Stimulated activated CD4-positive, alpha-beta T cell treated with anti-CD3 and anti-CD28 coated beads, TNF-alpha, amount 100 ng/mL, for 1 hour (primary cell): Measurements from ENCODE around the gene PHF12.
"Not testable (repeated sequence)": the region's sequence is repeated elsewhere in the genome, so short reads cannot be mapped to it uniquely, and the experiment has no call there.

ENCODE experiments used
- DNase-seq, 3 donors: peaks; one replicate each; pipeline ENCODE4 v3.0.0-alpha.2; 2020; ENCODE audit warnings: low read depth in 3 of 3, low spot score in 1 of 3

Gene PHF12

DNA sequence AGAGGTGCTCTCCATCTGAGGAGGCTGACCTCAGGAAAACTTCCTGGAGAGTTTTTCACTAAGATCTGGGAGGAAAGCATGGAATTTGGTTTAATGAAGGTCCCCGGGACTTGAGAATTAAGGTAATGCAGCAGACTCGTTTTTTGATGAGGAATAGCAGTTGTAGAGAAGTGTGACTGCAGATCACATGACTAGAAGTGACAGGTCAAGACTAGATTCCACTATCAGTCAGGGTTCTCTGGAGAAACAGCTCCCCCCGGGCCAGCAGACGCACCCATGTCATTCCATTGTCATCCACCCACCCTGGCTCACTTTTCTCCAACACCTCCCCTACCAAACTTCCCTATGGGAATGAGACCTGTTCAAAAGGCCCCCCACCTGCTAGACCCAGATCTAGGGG lies 46.5 kb downstream of the PHF12 start:
- no peak for DNase-seq

DNA sequence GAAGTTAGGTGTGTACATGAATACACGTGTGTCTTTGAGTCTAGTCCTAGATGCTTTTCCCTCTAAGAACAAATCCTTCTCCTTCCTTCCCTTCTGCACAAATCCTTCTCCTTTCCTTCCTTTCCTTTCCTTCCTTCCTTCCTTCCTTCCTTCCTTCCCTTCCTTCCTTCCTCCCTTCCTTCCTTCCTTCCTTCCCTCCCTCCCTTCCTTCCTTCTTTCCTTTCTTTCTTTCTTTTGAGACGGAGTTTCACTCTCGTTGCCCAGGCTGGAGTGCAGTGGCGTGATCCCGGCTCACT lies 47.8 kb downstream of the PHF12 start:
- DNase-seq = not testable (repeated sequence)

DNA sequence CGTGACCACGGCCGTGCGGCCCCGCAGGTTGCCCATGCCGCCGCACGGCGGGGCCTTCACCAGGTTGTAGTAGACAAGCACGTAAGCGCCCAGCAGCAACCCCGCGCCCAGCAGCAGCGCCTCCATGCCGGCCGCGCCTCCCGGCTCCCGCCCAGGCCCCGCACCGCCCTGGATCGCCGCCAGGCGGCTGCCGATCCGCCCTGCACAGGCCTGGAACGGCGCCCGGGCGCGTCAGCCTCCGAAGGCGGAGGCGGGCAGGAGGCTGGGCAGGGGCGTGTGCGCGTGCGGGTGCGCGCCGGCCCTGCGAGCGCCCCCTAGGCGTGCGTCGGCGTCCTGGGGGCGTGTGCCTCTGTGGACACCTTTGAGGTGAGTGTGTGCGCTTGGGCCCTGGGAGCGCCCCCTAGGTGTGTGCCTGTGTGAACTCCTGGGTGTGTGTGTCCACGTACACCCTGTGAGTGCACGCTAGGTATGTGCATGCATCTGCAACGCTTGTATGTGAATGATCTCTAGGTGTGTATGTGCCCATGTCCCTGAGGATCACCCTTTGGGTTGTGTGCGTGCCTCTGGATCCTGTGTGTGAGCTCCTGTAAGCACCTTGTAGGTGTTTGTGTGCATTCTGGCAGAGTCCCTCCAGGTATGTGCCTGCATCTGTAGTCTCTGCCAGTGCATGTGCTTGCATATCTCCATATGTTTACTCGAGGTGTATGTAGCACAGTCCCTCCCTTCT lies 48.3 kb downstream of the PHF12 start, which contains the start of gene DHRS13:
Gene DHRS13 (minus strand): TSS at position 261 of the 727 bp plus-strand sequence. CDS start 135 bp downstream, at position 126.
- peak; percentile 85 to 93 (median 90) for DNase-seq

DNA sequence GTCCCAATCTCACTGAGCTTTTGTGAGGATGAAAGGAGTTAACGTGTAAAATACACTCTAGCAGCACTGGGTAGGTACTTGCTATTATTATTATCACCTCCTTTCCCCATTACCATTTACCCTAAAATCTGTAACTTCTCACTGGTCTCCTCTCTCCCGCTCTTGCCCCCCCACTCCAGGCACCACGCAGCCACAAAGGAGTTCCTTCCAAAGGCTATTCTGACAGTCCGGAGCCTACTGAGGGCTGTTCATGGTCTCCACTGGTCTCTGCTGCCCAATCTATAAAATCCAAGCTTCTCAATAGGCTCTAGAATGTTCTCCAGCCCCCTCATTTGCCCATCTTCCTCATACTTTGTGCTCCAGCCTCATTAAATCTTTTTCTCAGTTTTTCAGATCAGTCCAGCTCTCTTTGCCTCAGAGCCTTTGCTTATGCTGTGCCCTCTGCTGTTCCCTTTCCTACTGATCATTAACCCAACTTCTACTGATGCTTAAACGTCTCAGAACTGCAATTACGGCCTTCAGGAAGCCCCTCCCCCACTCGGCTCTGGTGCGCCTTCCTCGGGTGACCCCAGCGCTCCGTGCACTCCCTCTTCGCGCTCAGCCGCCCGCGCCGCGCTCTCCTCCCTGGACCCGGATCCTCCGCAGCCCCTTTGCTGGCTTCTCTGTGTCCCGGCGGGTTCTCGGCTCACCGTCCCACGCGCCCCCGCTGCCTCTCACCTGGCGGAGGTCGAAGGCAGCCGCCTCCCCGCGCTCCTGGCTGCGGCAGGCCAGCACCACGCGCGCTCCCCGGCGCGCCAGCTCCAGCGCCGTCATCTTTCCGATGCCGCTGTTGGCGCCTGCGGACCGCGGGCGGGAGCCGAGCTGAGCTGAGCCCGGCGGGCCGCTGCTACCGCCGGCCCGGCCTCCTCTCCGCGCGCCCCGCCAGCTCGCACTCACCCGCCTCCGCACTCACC lies 49.2 kb downstream of the PHF12 start:
- DNase-seq = peak in 2 of 3 donors; percentile 25 to 43

DNA sequence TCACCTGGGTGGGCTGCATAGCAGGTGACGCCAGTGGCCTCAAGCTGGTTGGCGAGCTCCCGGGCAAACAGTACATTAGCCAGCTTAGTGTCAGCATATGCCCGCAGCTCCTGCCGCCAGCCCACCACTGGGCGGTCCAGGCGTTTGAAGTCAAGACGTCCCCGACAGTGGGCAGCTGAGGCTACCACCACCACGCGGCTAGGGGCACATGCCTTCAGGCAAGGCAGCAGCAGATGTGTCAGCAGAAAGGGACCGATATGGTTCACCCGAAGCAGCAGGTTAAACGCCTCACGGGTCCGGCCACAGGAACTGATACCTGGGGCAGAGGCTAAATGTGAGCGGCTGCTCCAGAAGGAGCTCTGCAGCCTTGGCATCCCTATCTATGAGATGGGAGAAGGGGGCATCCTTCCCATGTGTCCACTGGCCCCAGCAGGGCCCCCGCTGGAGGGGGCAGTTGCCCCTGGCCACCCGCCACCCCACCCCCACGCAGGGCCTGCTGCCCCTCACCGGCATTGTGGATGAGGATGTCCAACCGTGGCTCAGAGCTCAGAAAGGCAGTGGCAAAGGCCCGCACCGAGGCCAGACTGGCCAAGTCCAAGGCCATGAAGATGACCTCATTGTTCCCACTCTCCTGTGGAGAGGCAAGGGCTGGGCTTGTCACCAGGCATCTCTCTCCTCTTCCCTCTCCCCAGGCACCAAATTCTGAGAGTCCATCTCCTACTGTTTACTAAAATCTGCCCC lies 50.2 kb downstream of the PHF12 start:
- DNase-seq = no peak

DNA sequence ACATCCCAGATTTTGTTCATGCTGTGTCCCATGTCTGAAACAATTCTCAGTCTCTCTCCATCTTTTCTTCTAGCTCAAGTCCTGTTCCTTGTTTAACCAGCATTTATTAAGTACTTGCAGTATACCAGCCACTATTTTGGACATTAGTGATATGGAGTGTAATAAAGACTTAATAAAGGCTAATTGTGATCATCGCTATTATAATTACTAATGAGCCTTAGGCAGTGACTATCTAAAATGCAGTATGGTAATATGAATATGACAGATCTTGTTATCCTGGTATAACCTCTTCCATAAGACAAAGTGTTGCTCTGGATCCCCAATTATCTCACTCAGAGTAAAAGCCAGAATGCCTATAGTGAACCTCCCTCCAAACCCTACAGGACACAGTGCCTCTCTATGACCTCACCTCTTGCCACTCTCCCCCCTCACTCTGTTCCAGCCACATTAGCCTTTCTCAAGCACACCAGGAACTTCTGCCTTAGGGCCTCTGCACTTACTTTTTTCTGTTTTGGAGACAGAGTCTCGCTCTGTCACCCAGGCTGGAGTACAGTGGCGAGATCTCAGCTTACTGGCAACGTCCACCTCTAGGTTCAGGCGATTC lies 52.0 kb downstream of the PHF12 start:
- DNase-seq = no peak

DNA sequence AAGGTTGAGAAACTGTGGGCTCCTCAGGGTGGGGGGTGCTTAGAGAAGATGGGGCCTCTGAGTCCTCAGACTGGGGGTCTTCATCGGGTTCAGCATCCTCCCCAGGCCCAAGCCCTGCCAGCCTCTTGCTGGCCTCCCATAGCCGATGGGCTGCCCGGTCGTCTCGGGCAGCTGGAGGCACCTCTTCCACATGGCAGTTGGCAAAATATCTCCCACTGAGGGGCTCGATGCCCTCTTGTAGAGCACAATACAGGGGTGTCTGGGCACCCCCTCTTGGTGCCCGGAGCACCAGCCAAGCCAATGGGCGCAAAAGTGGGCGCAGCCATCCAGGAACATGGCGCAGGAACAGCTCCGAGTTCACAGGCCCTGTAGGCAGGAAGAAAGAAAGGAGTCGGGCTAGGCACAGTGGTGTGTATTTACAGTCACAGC lies 52.8 kb downstream of the PHF12 start:
- no peak for DNase-seq

DNA sequence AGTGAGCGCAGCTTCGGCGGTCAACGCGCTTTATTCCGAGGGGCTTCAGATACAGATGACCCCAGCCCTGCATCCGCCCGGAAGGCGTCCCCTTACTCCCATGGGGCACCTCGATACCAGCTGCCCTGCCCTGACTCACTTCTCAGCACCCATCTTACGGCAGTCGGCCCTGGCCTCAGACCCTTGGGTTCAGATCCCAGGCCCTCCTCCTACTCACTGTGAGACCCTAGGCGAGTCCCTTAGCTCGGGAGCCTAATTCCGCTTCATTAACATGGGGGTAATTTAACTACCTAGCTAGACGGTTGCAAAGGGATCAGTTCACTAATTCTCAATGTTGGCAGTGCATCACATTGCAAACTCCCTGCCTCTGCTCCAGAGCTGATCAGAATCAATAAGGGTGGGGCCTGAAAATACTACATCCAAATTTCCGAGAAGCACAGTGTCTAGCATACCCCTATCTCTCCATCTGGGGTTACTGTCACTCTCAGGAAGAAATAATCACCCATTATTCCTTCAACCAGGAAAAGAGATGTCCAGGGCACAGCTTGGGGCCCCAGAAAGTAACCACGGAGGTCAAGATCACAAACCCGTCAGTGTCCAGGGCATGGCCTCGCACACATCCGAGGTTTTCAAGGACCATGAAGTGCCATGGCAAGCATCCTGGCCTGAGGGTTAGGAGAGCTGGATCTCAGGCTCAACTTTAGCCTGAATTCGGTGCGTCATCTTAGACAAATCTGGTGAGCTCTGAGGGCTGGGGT lies 53.4 kb downstream of the PHF12 start:
- DNase-seq = peak in 1 of 3 donors; percentile 31

DNA sequence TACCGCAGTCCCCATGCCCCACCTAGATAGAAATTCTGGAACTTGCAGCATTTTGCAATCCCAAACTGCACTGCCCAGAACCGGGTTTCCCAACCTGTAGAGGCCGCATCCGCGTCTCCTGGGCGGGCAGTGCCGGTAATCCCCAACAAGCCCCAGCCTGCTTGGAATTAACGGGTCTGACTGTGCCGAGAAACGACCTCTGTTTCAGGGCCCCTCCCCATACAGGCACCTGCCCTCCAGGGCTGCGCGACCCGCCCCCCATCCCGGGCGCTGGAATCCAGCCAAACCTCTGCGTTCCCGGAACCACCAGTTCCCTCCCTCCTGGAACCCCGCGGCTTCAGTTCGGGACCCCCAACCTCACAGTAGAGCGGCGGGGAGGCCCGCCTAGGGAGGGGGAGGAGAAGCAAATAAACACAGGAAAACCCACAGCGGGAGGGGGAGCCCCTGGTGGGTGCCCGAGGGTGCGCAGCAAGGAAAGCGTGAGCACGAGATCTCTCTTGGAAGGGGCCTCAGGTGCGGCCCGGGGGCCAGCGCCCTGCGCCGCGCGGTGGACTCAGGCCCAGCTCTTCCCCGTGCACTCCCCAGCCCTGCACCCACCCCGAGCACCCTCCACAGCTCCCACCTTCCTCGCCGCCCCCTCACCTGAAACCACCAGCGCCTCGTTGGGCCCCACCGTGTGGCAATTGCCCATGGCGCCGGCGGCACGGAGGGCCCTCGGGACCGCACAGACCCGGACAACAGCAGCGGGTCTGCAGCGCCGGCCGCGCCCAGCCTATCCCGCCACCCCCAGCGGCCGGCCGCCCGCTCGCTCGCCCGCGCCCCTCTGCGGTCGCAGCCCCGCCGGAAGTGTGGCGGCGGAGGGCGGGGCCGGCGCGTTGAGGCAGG lies 54.2 kb downstream of the PHF12 start, which contains the start of gene FLOT2:
Gene FLOT2 (minus strand): TSS at position 850 of the 885 bp plus-strand sequence. CDS start 159 bp downstream, at position 691.
- DNase-seq = peak; percentile 23 to 56 (median 37)

DNA sequence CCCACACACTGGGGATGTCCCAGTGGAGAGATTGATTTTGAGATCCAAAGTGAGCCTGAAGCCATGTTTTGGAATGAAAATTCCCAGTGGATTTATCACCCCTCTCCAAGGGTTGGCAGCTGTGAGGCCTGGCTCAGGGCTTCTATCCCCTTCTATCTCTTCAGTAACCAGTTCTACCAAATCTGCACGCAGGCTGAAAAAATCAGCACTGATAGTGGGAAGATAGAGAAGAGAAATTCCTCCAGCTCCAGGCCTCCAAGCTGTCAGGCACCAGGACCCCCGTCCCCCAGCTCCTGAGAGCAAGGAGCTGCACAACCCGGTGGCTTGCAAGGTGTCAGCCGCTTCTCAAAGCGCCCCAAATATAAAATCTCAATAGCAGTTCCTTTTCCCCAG lies 54.8 kb downstream of the PHF12 start:
- DNase-seq = no peak

DNA sequence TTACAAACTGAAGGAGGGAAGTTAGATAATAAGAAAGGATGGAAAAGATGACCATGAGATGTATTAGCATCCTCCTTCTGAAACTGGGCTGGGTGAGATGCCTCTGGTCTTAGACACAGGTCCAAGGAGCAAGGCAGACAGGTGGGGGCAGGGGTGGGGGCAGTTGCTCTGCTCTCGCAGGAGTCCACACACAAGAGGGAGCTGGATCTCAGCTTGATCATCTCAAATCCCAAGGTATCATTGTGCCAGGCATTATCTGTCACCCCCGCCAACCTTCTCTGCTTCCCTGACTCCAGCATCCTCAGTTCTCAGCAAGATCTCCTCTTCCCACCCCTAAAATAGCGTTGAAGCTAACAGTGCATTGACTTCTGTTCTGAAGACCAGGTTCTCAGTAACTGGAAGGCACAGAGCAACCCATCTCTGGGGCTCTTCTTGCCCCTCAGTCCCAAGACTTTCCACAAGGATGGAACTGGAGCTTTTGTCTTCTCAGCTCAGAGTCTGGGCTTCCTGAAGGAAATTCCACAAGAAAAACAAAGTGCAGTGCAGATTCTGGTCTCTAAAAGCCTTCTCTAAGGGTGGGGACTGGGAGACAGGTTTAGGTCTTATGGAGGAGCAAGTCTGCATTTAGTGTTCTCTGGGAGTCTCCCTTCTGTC lies 55.4 kb downstream of the PHF12 start:
- no peak for DNase-seq

DNA sequence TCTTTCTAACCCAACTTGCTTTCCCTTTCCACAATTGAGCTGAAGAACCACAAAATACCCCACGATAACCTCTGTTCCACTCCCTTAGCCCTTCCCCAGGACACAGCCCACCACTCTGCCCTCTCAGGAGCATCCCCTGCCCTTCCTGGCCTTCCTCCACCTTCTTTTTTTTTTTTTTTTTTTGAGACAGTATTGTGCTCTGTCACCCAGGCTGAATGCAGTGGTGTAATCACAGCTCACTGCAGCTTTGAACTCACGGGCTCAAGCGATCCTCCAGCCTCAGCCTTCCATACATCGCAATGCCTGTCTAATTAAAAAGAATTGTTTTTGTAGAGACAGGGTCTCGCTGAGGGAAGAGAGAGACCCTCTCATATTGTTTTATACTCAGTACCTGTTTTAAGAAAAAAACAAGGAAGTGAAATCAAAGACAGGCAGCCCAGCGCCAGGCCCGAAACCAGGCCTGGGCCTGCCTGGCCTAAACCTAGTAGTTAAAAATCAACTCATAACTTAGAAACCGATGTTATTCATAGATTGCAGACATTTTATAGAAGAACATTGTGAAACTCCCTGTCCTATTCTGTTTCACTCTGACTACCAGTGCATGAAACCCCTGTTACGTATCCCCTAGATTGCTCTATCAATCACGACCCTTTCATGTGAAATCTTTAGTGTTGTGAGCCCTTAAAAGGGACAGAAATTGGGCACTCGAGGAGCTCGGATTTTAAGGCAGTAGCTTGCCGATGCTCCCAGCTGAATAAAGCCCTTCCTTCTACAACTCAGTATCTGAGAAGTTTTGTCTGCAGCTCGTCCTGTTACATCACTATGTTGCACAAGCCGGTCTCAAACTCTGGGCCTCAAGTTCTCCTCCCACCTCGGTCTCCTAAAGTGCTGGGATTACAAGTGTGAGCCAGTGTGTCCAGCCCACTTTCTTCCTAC lies 57.8 kb downstream of the PHF12 start:
- peak in 1 of 3 donors; percentile 18 for DNase-seq

DNA sequence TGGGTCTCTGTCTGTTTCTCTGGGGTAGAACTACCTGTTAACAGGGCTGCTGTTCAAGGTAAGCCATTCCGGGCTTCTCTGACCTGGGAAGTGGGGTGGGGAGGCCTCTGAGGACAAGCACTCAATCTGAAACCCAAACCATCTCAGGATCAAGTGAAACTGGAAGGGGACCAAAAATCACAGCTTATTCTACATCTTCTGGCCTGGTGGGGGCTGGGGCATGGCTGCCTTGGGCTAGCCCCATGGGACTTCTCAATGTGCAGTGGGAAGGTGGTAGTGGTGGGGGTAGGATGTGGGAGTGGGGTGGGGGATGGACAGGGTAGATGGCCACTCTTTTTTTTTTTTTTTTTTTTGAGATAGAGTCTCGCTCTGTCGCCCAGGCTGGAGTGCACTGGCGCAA lies 59.3 kb downstream of the PHF12 start:
- no peak for DNase-seq

DNA sequence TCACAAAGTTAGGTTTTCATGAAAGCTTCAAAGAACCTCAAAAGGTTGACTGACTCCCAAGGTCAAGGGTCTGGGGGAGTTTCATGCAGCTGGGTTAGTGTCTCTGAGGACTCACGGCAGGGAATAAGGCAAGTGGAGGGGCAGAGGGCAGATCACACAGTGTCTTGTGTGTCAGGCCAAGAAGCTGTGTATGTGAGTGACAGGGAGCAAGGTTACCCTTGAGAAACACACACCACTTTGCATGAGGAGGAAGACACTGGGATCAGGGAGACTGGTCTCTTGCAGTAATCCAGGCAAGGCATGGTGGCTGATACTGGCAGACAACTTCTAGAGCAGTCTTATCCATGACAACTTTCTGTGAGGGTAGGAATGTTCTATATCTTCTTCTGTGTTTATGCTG lies 60.1 kb downstream of the PHF12 start:
- DNase-seq = no peak

DNA sequence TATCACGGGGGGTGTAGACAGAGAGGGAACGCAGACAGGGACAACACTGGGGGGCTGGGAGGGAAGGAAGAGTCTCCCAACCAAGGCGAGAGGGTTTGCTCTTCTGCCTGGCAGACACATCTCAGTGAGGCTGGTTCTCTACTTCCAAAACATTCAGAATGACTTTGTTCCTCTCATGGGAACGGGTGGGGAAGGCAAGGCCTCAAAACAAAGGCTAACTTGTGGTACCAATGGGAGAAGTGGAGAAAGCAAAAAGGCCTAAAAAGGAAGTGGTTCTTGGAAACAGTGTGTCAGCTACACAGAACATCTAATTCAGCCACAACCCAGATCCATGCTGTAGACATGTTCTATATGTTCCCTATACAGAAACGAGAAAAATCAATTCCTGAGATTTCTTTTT lies 61.3 kb downstream of the PHF12 start:
- DNase-seq = no peak

DNA sequence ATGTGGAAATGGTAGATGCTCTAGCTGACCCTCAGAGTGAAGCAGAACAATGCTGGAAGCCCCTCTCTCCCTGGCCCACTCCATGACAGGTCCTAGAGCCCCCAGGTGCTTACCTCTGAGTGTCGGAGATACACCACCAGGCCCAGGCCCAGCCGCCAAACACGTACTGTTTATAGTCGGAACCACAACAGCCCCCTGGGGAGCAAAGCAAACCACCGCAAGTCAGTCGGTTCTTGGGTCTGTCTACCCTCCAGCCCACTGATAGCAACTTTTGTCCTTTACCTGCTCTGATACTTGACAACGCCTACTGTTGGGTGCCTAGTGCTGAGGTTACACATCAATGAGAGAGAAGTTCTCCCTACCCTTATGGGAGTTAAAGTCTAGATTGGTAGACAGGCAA lies 62.5 kb downstream of the PHF12 start:
- no peak for DNase-seq

DNA sequence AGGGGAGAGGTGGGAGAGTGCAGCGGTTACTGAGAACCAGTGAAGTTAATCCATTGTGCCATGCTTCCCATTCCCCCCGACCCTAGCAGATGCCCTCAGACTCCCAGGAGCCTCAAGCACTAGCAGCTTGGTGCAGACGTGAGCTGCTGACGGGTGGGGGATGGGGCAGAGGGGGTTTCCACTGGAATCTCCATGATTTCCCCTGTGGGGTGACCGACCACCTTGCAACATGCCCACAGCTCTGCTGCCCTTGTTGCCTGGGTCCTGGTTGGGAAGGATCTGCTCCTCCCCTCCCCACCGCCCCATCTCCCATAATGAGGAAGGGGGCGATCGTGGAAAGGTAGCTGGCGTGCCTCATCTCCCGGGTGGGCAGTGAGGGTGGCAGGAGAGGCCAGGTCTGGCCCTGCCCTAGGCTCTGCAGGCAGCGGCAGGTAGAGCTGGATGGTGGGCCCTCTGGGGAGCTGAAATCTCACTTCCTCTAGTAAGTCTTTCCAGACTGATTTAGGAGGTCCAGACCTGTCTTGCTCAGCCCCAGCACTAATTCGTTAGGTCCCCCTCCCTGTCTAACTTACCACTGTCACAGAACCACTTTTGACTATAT lies 63.3 kb downstream of the PHF12 start:
- no peak for DNase-seq
